GM19395 (cell line): ENCODE results near the gene GPR37L1.
A peak's percentile ranks its signal among the peaks of the same experiment; 100 is the strongest.

Experiments
- ATAC-seq: cut with Tn5 transposase; IDR thresholded peaks from one replicate; pipeline ENCODE4 v1.9.1; 2021; ENCODE audit warnings: mild to moderate bottlenecking, moderate library complexity; ENCODE audit not compliant: unreplicated experiment

GPR37L1 gene

DNA sequence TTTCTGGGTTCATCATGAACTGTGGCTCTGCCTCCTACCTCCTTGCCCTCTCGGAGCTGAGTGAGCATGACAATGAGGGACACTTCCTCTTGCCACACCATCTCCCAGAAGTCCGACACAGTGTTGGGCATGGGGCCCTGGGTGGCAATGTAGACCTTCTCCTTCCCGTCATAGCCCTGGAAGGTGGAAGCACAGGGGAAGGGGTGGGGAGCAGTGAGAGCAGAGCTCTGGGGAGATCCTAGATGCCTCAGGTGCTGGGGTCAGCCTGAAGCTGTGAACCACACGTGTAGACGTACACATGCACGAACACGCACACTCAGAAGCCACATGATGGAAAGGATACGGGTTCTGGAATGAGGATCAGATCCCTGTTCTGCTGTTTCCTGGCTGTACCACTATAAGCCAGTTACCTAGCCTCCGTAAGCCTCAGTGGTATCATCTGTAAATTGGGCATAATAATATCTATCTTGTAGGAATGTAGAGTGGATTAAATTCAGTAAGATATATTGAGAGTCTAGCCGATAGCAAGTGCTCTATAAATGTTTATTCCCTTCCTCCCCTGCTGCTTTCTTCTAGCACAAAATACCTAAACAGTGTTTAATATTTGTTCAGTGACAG is 31.5 kb downstream of the GPR37L1 start:
- ATAC-seq, result no peak

DNA sequence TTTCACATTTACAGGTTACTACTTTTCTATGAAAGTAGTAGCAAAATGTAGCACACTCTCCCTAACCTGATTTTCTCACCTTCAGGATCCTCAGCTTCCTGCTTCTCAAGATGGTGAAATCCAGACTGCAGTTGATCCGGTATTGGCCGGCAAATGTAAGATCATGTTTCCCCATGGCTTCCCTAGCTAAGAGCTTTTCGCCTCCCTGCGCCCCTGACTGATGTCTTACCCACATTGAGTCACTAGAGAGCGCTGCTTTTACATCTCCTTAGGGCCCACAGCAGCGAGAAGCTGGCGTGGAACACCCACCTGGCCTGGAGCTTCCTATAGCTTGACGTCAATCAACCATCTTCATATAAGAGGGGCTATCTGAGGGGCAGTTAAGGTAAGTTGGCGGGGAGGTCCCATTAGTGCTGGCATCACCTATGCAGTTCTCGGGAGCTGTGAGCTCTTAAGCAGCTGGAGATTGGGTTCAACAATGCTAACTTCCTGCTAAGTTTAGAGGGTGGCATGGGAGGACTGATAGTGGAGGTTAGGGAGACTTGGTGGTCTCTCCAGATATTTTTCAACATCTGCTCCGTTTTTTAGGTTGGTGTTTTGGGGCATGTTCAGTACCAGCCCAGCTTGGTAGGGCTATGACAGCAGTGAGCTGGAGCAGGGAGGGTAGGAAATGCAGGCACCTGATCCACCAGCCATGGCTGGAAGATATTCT is 32.2 kb downstream of the GPR37L1 start:
- no peak for ATAC-seq

DNA sequence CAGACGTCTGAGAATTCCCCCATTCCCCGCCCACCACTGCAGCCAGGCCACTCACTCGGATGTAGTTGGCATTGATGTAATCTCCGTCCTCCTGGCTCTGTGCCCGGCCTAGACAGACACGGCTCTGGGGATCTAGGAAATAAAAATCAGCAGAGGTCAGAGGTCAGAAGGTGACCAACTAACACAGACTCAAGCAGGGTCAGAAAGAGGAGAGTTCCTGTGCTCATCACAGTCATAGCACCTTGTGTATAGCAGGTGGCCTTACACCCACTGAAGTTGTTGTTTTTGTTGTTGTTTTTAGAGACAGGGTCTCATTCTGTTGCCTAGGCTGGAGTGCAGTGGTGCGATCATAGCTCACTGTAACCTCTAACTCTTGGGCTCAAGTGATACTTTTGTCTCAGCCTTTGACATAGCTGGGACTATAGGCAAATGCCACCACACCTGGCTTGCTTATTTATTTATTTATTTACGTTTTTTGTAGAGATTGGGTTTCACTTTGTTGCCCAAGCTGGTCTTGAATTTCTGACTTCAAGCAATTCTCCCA is 32.8 kb downstream of the GPR37L1 start:
- ATAC-seq, result no peak

DNA sequence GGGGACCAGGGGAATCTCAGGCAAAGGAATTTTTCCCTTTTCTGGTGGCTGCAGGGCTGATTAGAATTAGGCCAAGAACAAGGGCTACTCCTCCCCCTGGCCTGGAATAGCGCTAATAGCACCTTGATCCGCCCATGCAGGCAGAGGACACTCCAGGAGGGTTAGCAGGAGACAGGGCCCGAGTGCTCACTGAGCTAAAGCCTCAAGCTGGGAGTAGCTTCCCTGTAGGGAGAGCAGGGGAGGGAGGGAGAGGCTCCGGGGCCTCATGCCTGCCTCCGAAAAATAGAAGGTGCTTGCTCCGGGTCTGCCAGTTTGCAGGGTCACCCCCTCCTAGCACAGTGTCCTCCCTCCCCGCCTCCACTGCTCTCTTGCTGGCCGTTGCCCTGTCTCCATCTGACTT is 33.9 kb downstream of the GPR37L1 start:
- ATAC-seq, result no peak

DNA sequence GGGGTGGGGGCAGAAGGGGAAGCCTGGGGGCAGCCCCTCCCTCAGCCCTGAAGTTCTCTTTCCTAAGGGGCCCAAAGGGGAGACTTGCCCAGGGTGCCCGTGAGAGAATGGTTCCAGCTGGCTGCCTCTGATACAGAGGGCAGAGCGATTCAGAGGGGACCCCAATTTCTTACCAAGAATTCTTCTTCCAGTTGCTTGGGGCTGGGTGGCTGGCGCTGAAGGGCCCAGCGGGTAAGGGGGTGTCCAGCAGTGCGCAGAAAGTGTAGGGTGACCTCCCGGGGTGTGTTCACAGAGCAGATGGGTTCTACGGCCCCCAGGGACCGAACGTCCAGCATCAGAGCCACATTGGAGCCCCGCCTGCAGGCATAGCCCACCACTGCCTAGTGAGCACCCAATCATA is 35.2 kb downstream of the GPR37L1 start:
- ATAC-seq, result no peak

DNA sequence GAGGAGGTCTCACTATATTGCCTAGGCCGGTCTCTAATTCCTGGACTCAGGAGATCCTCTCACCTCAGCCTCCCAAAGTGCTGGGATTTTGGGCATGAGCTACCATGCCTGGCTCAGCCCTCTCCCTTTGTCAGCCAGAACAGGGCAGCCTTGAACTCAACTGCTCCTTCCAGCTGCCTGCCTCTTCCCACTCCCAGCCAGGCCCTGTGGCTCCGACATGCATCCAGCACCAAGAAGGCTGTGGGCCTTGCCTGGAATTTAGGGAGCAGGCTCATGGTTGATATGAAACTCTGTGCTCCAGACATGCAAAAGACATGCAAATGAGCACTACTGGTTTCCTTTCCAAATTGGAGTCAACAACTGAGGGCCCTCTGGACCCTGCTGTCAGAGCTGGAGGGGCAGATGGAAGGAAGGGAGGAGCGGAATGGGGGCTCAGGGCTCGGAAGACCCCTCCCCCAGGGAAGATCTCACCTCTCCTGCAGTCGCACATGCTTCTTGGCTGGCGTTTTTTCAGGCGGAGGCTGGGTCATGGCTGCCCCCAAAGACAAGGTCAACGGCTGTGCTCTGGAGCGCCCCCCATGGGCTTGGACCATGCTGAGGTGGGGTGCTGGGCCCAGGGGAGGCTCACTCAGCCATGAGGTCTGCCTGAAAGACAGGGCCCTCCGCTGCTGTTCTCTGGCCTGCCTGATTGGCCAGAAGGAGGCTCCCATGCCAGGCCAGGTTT is 36.3 kb downstream of the GPR37L1 start:
- peak; percentile 36 for ATAC-seq

DNA sequence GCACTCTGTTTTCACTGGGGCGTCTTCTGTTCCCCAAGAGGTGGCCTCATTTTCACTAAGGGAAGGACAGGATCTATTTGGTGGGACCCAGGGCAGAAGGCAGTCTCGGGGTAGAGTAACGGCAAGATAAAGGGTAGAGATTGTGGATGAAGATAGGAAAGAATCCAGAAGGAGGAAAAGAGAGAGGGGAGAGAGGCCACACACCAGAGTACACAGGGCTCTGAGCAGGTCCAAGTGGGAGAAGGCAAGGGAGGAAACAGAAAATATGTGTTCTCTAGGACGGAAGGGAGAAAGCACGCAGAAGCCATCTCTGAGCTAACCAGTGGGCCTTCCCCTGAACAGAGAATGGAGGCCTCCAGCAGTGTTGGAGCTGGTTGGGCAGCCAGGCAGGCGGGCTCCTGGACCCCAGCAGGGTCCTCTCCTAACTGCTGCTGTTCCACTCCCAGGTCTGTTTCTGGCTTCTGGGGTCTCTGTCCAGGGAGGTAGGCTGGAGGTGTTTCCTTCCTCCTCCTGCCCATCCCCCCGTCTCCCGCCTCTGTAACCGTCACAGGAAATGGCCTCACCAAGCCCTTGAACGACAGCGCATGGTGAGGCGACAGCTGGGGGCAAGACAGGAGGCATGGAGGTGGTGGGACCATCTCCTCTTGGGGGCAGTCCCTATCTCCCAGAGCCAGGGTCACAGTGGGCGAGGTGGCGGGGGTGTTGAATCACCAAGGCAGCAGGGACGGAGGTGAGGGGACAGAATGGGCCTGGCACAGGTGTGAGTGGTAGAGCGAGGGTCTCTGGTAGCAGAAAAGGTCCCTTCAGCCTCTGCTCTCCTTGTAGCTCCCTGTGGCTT is 37.0 kb downstream of the GPR37L1 start:
- ATAC-seq, result no peak

DNA sequence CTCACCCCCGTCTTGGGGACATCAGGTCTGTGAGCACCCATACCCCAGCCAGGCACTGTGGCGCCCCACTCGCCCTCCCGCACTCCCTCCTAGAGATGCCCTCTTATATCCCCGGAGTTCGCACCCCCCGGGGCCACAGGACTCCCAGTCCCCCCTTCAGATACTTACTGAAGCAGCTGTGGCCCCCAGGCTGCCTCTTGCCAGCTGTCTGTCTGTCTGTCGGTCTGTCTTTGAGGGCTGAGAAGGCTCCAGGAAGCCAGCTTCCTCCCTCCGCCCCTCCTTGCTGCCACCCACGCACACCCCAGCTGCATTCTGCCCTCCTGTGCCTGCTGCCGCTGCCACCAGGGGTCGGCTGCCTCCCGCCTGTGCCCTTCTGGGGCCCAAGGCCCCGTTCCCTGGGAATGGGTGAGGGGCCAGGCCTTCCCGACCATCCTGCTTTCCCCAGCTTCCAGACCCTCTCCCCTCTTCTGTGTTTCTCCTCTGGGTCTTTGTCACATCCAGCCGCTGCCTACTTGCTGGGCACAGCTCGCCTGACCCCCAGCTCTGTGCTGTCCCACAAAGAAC is 37.7 kb downstream of the GPR37L1 start, which contains the start of gene PTPN7:
Gene PTPN7 (minus strand): TSS at position 226 of the 564 bp plus-strand sequence. CDS start 1,200 bp downstream, outside the sequence.
- ATAC-seq, result no peak

DNA sequence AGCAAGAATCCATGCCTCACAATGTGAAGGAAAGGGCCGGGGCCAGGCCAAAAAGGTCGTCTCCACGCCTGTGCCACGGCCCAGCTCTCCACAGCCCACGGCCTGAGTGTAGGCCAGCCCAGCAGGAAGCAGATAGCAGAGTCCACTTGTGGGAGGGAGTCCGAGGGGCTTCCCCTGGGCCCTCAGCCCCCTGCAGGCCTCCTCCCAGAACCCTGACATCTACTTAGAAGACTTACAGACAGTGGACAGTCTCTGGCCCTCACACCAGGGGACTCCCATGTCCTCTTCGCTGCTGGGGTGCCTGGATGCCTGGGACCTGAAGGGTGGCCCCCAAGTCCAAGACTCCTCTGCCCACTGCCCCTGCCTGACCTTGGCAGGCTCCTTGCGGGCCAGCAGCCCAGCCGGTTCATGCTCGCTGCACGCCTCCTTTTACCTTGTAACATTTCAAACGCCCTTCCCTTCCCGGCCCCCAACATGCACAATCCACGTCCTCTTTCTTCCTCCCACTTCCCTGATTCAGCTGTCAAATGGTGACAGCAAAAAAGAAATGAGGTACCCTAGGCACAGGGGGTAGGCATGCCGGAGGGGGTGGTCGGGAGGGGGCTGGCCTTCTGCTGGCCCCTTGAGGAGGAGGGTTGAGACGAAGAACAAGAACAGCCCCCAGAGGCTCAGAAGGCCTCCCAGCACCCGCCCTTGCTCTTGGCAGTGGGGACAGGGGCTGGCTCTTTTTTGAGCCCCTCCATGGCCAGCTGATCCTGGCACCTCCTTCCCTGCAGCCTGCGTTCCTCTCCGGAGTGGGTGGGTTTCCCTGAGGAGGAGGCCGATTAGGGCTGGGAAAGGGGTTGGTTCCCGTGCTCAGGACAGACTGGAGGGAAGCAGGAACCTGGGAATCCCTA is 38.7 kb downstream of the GPR37L1 start:
- no peak for ATAC-seq

DNA sequence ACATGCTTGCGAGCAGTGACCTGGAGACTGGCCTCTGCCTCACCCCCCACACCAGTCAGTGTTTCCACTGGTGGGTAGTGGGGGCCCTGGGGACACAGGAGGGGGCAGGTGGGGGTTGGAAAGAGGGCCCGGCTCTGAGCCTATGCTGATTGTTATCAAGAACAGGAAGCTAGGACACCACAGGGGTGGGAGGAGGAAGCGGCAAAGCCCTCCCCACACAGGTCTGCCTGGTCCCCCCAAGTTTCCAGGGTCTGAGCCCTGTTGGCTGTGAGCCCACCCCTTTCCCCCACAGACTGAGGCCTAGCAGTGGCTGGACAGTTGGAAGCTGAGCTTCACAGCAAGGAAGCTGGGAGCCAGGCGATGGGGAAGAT is 39.3 kb downstream of the GPR37L1 start:
- ATAC-seq, result no peak

DNA sequence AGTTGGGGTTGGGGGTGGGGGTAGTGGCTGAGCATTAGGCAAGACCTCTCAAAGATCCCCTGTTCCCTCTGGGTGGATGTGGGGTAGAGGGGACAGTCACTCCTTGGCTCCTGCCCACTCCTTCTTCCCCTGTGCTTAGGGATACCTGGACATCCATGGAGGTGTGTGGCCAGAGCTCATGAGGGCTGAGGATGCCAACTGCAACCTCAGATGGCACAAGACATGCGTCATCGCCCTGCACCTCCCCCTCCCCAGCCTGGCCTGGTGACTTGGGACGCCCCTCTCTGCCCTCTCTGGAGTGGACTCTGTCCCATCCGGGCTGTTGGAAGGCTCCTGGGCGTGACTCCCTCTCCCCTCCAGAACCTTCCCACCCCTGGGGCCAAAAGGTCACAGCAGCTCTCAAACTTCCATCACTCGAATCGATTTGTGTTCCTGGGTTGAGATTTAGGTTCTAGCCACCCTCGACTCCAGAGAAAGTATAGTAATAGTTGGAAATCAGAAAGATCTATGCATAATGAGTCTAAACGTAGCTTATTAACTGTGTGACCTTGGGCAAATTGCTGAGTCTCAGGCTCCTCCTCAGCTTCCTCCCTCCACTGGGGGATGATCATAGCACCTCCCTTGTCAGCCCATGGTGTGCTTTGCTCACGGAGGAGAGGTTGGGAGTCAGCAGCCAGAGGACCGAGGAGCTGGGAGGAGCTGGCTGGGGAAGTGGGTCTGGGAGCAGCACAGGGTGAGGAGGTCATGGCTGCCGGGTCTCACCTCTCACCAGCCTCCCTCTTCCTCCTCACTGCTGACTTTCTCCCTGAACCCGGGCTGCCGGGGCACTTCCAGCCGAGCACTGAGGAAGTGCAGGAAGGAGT is 39.9 kb downstream of the GPR37L1 start:
- no peak for ATAC-seq

DNA sequence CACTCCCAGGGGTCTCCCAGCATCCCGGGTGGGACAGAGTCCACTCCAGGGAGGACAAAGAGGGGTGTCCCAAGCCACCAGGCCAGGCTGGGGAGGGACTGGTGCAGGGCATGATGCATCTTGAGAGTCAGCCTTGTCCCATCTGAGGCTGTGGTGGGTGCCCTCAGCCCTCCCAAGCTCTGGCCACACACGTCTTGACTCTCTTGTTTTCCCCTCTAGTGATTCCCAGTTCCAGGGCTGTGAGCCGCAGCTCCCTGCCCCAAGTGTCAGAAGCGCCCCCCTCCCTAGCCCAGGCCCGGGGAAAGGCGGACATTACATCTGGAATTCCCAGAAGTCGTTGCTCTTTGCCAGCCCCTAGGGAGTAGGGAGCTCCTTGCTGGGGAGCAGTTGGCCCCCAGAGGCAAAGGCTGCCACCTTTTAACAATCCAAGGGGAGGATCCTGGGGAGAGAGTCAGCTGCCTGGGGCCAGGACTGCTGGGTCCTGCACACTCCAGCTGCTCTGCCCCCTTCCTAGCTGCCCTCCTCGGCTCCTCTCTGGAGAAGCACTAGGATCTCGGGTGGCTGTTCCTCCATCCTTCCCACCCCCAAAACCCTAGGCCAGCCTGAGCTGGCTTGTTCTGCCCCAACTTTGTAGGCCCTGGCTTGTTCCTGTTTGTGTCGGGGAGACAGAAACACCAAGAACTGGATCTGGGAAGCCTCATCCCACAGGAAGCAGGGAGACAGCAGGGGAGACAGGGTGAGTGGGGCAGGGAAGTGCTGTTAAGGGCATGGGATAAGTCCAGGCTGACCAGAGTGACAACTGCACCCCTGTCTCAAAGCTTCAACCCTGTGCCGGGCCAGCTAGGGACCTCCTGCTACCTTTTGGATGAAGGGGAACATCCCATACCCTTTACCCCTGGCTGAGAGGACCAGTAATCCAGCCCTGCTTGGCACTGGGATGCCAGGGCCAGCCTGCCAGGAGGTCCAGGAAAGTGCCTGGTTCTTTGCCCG is 40.9 kb downstream of the GPR37L1 start:
- ATAC-seq, result no peak

DNA sequence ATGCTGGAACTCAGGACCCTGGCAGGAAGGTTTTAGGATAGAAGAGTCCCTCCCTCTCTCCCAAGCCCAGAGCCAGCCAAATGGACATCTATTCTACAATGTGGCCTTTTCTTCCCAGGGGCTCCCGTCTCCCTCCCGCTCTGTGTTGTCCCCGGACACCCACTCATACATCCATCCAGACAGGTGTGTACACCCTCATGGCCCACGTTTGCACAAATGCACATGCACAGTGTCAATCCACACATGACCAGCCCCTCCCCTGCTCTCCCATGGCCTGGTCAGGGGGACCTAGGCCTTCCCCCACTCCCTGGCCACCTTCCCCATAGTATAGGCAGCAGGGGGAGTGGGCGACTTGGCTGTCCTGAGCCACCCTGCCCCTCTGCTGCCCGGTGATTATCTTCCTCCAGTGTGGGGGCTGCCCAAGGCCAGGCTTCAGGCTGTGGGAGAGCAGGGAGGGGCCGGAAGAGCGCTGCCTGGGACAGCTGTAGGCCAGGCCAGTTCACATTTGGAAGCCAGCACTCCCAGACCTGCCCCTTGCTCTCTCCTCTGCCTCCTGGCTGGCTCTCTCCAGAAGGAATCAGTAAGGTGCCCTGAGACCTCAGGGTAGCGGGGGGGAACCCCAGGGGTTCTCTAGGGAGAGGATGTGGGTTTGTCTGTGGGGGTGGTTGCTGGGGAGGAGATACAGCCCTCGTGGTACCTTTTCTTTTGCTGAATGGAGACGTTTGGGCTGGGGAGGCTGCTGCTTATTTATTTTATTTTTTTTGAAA is 41.7 kb downstream of the GPR37L1 start:
- ATAC-seq, result peak; percentile 49

DNA sequence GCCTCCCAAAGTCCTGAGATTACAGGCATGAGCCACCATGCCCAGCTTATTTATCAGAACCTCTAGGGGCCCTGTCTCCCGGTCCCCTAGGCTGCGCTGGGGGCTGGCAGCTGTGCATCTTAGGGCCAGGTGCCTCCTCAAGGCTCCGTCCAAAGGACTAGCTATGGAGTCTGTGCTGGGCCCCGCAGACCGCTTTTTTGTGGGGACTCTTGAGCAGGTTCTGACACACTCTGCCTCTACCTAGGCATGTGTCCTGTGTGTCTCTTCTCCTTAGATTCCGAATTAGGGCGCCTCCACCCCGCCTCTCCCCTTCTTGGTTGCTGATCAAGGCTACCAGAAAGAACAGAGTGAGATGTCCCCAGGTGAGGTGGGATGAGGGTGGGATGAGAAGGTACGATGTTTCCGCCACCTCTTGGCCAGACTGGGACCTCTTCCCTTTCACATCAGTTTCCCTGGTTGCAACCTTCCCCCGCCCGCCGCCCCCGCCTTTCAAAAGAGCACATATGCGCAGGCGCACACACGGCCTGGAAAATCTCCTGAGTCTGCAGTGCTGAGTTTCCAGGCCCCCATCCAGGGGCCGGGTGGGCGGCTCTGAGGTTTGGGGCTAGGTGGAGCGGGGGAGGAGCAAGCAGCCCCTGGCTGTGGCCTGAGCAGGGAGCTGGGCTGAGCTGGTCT is 42.7 kb downstream of the GPR37L1 start:
- ATAC-seq, result no peak

DNA sequence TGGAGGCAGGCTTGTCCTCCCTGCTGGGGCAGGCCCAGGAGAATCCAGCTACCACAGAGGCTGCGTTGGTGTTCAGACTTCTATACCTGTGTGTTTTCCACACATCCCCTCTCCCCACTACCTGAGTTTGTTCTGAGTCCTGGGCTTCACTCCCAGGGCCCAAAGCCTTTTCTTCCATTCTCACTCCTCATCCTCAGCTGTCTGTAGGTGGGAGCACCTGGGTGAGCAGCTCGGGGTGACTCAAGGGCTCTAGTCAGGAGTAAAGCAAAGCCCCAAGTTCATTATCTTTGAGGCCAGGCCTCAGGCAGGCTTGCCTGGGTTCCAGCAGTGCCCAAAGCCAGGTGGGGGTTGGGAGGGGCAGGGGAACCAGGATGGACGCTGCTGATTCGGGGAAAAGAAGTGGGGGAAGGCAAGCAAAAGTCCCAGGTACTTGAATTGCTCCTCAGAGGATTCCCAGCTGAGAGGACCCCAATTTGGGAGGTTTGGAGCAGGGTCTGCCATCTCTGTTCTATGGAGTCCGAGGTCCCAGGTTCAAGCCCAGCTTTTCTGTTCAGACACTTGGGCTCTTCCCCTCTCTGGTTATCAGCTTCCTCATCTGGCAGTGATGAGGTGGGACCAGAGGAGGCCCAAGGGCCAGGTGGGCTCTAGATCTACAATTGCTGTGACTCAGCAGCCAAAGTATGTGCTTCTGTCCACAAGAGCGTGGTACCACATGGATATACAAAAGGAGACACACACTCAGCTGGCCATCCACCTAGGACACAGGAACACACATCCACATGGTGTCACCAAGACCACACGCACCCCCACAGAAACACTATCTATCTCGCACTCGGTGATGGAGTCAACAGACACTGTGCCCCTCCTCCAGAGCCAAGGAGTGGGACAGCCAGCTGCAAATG is 43.5 kb downstream of the GPR37L1 start:
- ATAC-seq, result no peak
